Neural cell (in vitro differentiated cells): ENCODE results near the gene STRBP. TPM values are rescaled to one million over a fixed set of nuclear protein-coding genes. Genes with fewer than 3 reads are reported as not detected.
"Not testable (repeated sequence)": the region's sequence is repeated elsewhere in the genome, so short reads cannot be mapped to it uniquely, and the experiment has no call there.

Experiments used
- H2AFZ ChIP-seq: fragments of 200-600, 300-800 bp; sonication (generic), shearing (Covaris generic); 2 replicates; pipeline ENCODE4 v1.6.0; 2014; ENCODE audit warnings: low read depth, mild to moderate bottlenecking, antibody characterized with exemption, low read length, moderate library complexity
- H3F3A ChIP-seq: fragments of 200-600 bp; shearing (Covaris generic); 2 replicates; pipeline ENCODE4 v1.6.1; 2016; ENCODE audit warnings: mild to moderate bottlenecking, moderate library complexity, mixed read lengths, antibody characterized with exemption, low read length; ENCODE audit not compliant: insufficient read depth, poor library complexity, severe bottlenecking
- H3K27ac ChIP-seq: fragments of 200-600, 300-800 bp; sonication (generic), shearing (Covaris generic); 2 replicates; pipeline ENCODE4 v1.5.1; 2014; ENCODE audit warnings: mild to moderate bottlenecking, low read length, moderate library complexity
- H3K27me3 ChIP-seq: fragments of 300-800, 200-600 bp; sonication (generic), shearing (Covaris generic); 2 replicates; pipeline ENCODE4 v1.6.0; 2014; ENCODE audit warnings: mild to moderate bottlenecking, low read depth, low read length, moderate library complexity; ENCODE audit not compliant: insufficient read depth
- H3K36me3 ChIP-seq: fragments of 300-800, 200-600 bp; sonication (generic), shearing (Covaris generic); 2 replicates; pipeline ENCODE4 v1.5.1; 2014; ENCODE audit warnings: mild to moderate bottlenecking, antibody characterized with exemption, low read length, moderate library complexity; ENCODE audit not compliant: insufficient read depth
- H3K4me2 ChIP-seq: fragments of 300-800, 200-600 bp; sonication (generic), shearing (Covaris generic); 2 replicates; pipeline ENCODE4 v1.6.0; 2014; ENCODE audit warnings: mild to moderate bottlenecking, low read length
- H3K4me3 ChIP-seq: fragments of 300-800, 200-600 bp; sonication (generic), shearing (Covaris generic); 2 replicates; pipeline ENCODE4 v1.5.1; 2014; ENCODE audit warnings: mild to moderate bottlenecking, low read length, moderate library complexity
- H3K79me2 ChIP-seq: fragments of 200-600 bp; shearing (Covaris generic); replicated peaks from 2 replicates; pipeline ENCODE4 v1.6.0; 2014; ENCODE audit warnings: mild to moderate bottlenecking, low read length, moderate library complexity; ENCODE audit not compliant: insufficient read depth
- H3K9ac ChIP-seq: fragments of 300-800, 200-600 bp; sonication (generic), shearing (Covaris generic); 2 replicates; pipeline ENCODE4 v1.6.1; 2016; ENCODE audit warnings: mild to moderate bottlenecking, low read length, mixed read lengths
- H3K9me2 ChIP-seq: fragments of 200-600 bp; shearing (Covaris generic); 2 replicates; pipeline ENCODE4 v1.6.1; 2016; ENCODE audit warnings: mild to moderate bottlenecking, low read length, mixed read lengths; ENCODE audit not compliant: insufficient read depth
- H3K9me3 ChIP-seq: fragments of 200-600, 300-800 bp; sonication (generic), shearing (Covaris generic); 2 replicates; pipeline ENCODE4 v1.6.1; 2016; ENCODE audit warnings: mild to moderate bottlenecking, mixed run types, low read length, moderate library complexity, mixed read lengths
- H4K20me1 ChIP-seq: fragments of 200-600 bp; shearing (Covaris generic); 2 replicates; pipeline ENCODE4 v1.6.1; 2016; ENCODE audit warnings: mild to moderate bottlenecking, mixed run types; ENCODE audit not compliant: insufficient read depth
- CTCF ChIP-seq: fragments of 450-650 bp; IDR thresholded peaks from 2 replicates; pipeline ENCODE4 v1.5.1; 2014; ENCODE audit warnings: antibody characterized with exemption, mild to moderate bottlenecking, moderate library complexity; ENCODE audit not compliant: poor library complexity, severe bottlenecking
- EP300 ChIP-seq: fragments of 450-650 bp; conservative IDR thresholded peaks from 2 replicates; pipeline ENCODE4 v1.6.1; 2014; ENCODE audit warnings: antibody characterized with exemption, mild to moderate bottlenecking, moderate library complexity; ENCODE audit not compliant: poor library complexity, severe bottlenecking
- EZH2 ChIP-seq: fragments of 200-600, 300-800 bp; shearing (Covaris generic), sonication (generic); IDR thresholded peaks from 2 replicates; pipeline ENCODE4 v1.6.1; 2014; ENCODE audit warnings: antibody characterized with exemption, low read length, borderline replicate concordance, mild to moderate bottlenecking; ENCODE audit not compliant: insufficient read depth, poor library complexity, severe bottlenecking
- MXI1 ChIP-seq: fragments of 450-650 bp; conservative IDR thresholded peaks from 2 replicates; pipeline ENCODE4 v1.6.1; 2014; ENCODE audit warnings: antibody characterized with exemption, mild to moderate bottlenecking; ENCODE audit not compliant: poor library complexity, severe bottlenecking
- POLR2AphosphoS5 ChIP-seq: IDR thresholded peaks from 2 replicates; pipeline ENCODE4 v1.6.1; 2012
- RAD21 ChIP-seq: fragments of 450-650 bp; conservative IDR thresholded peaks from 2 replicates; pipeline ENCODE4 v1.6.1; 2014; ENCODE audit warnings: antibody characterized with exemption, mild to moderate bottlenecking, moderate library complexity
- REST ChIP-seq: IDR thresholded peaks from 2 replicates; pipeline ENCODE4 v1.6.1; 2012; ENCODE audit warnings: borderline replicate concordance
- SMC3 ChIP-seq: fragments of 450-650 bp; conservative IDR thresholded peaks from 2 replicates; pipeline ENCODE4 v1.6.1; 2014; ENCODE audit warnings: antibody characterized with exemption, mild to moderate bottlenecking, moderate library complexity; ENCODE audit not compliant: poor library complexity
- TAF1 ChIP-seq: IDR thresholded peaks from 2 replicates; pipeline ENCODE4 v1.6.1; 2012; ENCODE audit warnings: low read depth
- polyA plus RNA-seq: library from polyadenylated mRNA; depleted of rRNA; stranded (reverse); fragments of >200 nt; gene quantifications from 2 replicates; pipeline ENCODE4 v1.2.3, GENCODE V29; 2014

Gene STRBP
- polyA plus RNA-seq, 1 donor from 2014 or later = 64.6 TPM

GRCh38 chr9:123187131-123187530 lies 81.3 kb downstream of the STRBP start:
- Histone ChIP-seq H3K79me2 (peaks cover 5% of the 10 kb centered on the region), H4K20me1 (no peaks in the 10 kb centered on the region), H3K9ac (no peak overlapping the region), H3K9me2 (no peaks in the 10 kb centered on the region), H2AFZ (no peak overlapping the region), H3K27me3 (no peaks in the 10 kb centered on the region), H3K4me3 (no peak overlapping the region), H3F3A (no peaks in the 10 kb centered on the region), H3K9me3 (no peaks in the 10 kb centered on the region), H3K4me2 (no peak overlapping the region), H3K27ac (no peak overlapping the region), H3K36me3 (no peaks in the 10 kb centered on the region)
- TF ChIP-seq TAF1 (no peak), EP300 (no peak), EZH2 (no peak), CTCF (no peak), MXI1 (no peak), SMC3 (no peak), RAD21 (no peak), POLR2AphosphoS5 (no peak), REST (no peak)

- not testable (repeated sequence) for H3F3A ChIP-seq, H3K4me2 ChIP-seq, H3K27ac ChIP-seq, H3K79me2 ChIP-seq, H3K27me3 ChIP-seq, H3K9ac ChIP-seq, H3K36me3 ChIP-seq, H3K9me3 ChIP-seq, H4K20me1 ChIP-seq, H3K9me2 ChIP-seq, H3K4me3 ChIP-seq, H2AFZ ChIP-seq
These were observed 82.4 kb downstream of the STRBP start for GRCh38 chr9:123186029-123186428.

- H2AFZ ChIP-seq = no peak overlapping the region
- TF ChIP-seq SMC3 (no peak), REST (no peak), CTCF (no peak), RAD21 (no peak), TAF1 (no peak), EP300 (no peak), MXI1 (no peak), EZH2 (no peak), POLR2AphosphoS5 (no peak)
- no peak overlapping the region for H3K4me2 ChIP-seq
- no peak overlapping the region for H3K9ac ChIP-seq
- no peaks in the 10 kb centered on the region for H4K20me1 ChIP-seq
- H3K79me2 ChIP-seq = no peaks in the 10 kb centered on the region
- H3F3A ChIP-seq = no peaks in the 10 kb centered on the region
- no peaks in the 10 kb centered on the region for H3K9me3 ChIP-seq
- no peaks in the 10 kb centered on the region for H3K27me3 ChIP-seq
- no peaks in the 10 kb centered on the region for H3K36me3 ChIP-seq
- H3K27ac ChIP-seq = no peak overlapping the region
- no peaks in the 10 kb centered on the region for H3K9me2 ChIP-seq
- no peak overlapping the region for H3K4me3 ChIP-seq
These were observed 91.4 kb downstream of the STRBP start for GRCh38 chr9:123176949-123177348.
